Activated CD4-positive, alpha-beta T cell treated with anti-CD3 and anti-CD28 coated beads for 24 hours (primary cell): ENCODE measurements around the gene ARAP3.
A peak's percentile ranks its signal among the peaks of the same experiment; 100 is the strongest.
"Not testable (repeated sequence)": the region's sequence is repeated elsewhere in the genome, so short reads cannot be mapped to it uniquely, and the experiment has no call there.

Experiments used
- DNase-seq, 2 donors: peaks; one replicate each; pipeline ENCODE4 v3.0.0-alpha.2; 2020; ENCODE audit warnings: low read depth in 2 of 2

ARAP3 gene

GRCh38 chr5:141615991-141616720 lies 65.9 kb downstream of the ARAP3 start:
- no peak for DNase-seq

GRCh38 chr5:141613344-141613743 lies 68.7 kb downstream of the ARAP3 start:
- DNase-seq: no peak

- DNase-seq: no peak
These were observed 70.7 kb downstream of the ARAP3 start for GRCh38 chr5:141611289-141611688.

GRCh38 chr5:141609921-141610320 lies 72.1 kb downstream of the ARAP3 start:
- DNase-seq: not testable (repeated sequence)

DNA sequence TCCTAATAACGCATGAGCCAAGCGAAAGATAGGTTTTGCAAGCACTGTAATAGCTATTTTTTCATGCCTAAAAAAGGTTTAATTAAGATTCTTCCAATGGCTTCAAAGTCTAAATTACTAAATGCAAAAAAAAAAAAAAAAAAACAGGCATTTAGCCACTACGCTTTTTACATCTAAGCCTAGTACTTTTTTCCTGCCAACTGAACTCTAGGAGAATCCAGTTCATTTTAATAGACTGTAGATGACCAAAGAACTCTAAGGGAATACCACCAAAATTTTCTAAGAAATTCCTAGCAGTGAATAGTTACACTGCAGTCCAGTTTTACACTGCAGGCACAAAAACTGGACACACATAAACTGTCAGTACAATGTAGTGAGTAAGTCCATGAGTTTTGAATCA lies 73.0 kb downstream of the ARAP3 start:
- no peak for DNase-seq

- no peak for DNase-seq
These were observed 73.5 kb downstream of the ARAP3 start for GRCh38 chr5:141608557-141608956.

DNA sequence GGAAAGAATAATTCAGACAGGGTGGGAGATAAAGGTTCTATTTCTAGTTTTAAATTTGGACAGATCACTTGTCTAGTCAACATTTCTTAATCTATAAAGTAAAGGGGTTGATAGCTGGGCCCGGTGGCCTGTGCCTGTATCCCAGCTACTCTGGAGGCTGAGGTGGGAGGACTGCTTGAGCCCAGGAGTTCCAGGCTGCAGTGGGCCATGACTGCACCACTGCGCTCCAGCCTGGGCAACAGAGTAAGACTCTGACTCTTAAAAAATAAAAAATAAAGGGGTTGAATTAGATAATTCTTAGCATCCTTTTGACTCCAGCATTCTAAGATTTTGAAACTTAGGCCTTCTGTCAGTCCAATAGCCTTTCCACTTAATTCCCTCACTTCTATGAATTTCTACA lies 74.0 kb downstream of the ARAP3 start:
- no peak for DNase-seq

GRCh38 chr5:141605523-141606277 lies 76.3 kb downstream of the ARAP3 start:
- DNase-seq: peak; percentile 24 to 46

- no peak for DNase-seq
These were observed 77.9 kb downstream of the ARAP3 start for GRCh38 chr5:141603923-141604717.
